NCI-H1092 (cell line): ENCODE results near the gene NOL4L.
A peak's percentile ranks its signal among the peaks of the same experiment; 100 is the strongest.
"Not testable (repeated sequence)": the region's sequence is repeated elsewhere in the genome, so short reads cannot be mapped to it uniquely, and the experiment has no call there.

Experiments used
- DNase-seq: peaks from one replicate; lab custom pipeline; 2025; lab: John Stamatoyannopoulos, UW

The NOL4L gene

GRCh38 chr20:32470025-32470861, 114.9 kb downstream of the NOL4L start:
- no peak for DNase-seq

DNA sequence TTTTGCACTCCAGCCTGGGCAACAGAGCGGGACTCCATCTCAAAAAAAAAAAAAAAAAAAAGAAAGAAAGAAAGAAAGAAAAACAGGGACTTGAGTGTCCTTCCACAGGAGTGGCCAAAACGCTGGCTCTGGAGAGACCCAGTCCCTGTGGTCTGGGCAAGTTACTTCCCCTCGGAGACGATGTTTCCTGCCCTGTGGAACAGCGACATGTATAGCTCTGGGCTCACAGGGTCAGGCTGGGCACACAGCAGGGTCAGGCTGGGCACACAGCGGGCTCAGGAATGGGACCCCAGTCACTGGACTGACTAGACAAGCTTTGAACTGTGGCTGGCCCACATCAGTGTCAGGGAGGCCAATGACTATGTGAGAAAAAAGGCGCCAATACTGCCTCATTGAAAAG, 116.3 kb downstream of the NOL4L start:
- DNase-seq, result no peak

- no peak for DNase-seq
Measured at GRCh38 chr20:32468313-32468640, 116.9 kb downstream of the NOL4L start.

DNA sequence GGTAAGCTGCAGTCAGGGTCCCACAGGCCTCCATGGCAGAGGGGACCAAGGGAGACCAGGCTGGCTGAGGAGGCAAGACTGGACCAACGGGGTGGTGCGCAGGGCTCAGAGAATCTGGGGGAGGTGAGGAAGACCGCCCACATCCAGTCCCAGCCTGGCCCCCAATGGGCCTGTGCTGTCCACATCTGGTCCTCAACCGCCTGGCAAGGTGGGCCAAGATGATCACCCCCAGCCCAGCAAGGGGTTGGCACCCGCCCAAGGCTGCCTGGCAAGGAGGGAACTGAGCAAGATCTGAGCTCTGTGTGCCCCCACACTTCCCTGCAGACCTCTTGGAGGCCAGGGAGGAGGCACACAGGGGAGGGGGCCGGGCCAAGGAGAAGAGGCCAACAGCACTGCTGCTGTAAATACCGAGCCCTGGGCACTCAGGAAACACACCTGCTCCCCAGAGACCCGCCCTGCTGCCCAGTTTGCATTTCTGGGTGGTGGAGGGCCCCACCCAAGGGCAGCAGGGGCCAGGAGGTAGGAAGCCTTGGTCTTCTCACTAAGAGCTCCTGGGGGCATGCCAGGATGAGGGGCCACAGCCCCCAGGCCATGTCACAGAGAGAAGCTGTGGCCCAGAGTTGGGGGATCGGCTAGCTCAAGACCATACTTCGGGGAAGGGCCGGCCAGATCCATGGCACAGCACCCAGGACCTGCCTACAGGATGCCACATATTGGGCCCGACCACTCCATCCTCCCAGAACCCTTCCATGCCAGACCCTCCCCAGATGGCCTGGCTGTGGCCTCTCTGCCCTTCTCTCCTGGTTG, 117.4 kb downstream of the NOL4L start:
- no peak for DNase-seq

DNA sequence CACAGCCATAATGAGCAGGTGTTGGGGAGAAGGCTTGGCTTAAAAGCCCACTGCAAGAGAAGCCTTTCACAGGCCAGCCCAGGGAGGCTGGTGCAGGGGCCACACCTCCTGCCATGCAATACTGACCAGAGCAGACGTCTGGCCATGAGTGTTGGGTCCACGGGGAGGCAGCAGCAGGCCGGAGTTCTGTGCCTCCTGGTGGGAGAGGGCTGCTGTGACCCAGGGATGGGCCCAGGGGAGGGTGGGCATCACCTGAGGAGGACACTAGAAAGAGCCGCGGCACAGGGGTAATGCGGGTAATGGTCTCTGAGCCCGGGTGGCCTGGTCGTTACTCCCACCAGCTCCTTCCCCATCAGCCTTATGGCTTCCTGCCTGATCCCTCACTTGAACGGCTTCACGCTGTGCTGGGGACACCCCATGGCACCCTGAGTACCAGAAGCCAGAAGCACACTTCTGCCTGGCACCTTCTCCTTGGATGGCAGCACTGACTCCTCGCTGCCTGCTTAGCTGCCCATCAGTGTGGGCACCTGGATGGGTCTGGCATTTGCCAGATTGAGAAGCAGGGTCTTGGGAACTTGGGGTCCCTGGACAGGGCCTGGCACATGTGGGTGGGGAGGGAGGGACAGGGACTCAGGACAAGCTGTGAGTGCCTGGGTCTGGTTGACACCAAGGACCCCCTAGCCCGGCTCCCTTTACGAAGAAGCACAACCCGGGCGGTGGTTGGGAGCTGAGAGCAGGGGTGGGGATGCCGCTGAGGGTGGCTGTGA, 118.2 kb downstream of the NOL4L start:
- DNase-seq, result no peak

DNA sequence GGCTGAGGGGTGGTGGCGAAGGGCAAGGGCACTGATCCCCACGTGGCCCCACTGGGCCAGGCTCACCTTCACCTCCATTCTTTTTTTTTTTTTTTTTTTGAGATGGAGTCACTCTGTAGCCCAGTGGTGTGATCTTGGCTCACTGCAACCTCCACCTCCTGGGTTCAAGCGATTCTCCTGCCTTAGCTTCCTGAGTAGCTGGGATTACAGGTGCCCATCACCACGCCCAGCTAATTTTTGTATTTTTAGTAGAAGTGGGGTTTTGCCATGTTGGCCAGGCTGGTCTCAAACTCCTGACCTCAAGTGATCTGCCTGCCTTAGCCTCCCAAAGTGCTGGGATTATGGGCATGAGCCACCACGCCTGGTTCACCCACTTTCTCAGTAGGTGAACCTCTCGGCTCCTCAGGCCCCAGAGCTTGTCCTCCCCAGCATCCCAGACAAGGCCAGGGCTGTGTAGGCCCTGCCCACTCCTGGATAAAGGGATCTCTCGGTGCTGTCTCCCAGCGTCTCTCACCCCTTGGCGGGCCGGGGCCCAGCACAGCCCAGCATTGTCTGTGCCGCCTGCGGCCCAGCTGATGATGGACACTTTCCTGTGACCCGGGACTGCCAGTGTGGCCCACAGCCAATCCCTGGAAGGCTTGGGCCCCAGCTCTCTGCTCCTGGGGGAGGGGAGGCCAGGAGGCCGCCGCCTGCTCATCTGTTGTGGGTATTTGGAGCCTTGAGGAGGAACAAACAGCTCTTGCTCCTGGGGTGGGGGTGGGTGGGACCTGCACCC, 119.0 kb downstream of the NOL4L start:
- not testable (repeated sequence) for DNase-seq

- no peak for DNase-seq
Measured at GRCh38 chr20:32465092-32465900, 119.8 kb downstream of the NOL4L start.

DNA sequence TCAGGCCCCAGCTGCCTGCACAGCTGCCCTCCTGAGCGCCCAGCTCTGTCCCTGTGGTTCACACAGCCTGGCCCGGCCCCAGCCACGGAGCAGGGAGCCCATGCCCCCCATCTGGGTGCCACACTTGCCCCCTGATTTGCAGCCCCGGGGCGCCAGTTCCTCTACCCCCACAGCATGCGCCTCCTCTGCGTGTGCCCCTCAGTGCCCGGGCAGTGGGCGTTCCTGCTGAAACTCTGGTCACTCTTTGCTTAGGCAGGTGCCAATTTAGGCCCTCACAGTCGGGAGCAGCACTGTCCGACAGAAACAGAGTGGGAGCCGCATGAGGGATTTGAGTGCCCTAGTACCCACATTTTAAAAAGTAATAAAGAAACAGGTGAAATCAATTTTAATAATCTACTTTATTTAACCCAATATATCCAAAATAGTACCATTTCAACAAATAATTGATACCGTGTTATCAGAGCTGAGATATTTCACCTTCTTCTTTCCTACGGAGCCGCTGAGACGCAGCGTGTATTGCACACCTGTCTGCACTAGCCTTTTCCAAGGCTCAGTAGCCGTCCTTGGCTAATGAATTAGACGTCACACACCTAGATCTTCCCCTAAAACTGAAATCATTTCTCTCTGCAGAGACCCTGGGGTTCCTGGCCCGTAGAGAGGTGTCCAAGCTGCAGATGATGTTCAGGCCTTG, 120.6 kb downstream of the NOL4L start:
- DNase-seq, result no peak

- DNase-seq, result no peak
Measured at GRCh38 chr20:32463642-32464400, 121.3 kb downstream of the NOL4L start.

GRCh38 chr20:32462900-32463641, 122.1 kb downstream of the NOL4L start:
- DNase-seq, result no peak

- DNase-seq, result no peak
Measured at GRCh38 chr20:32461836-32462600, 123.1 kb downstream of the NOL4L start.

DNA sequence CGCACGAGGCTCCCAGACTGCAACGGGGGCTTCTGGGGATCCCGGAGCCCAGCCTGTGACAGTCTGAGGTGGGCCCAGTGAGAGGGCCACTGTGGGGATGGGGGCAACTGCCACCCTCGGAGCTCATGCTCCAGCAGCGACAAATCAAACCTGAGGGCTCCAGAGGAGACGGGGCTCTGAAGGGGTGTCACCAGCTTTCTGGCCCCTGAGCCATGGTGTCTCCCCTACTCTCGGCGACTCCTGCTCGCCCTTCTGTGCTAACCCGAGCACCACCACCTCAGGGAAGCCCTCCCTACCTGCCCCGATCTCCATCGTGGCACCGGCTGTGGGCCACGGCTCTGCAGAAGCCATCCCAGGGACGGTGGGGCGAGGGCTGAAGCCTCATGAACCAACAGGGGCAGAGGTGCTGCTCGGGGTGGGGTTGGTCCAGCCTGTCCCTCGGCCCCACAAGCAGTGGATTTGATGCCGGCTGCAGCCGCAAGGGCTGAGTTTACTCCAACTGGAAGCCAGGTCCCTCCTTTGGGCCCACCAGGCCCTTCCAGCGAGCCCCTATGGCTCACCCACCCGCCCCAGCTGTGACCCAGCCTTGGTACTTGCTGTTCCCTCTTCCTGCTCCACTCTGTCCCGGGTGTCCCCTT, 124.3 kb downstream of the NOL4L start:
- no peak for DNase-seq

- DNase-seq, result no peak
Measured at GRCh38 chr20:32460231-32460630, 124.9 kb downstream of the NOL4L start.

DNA sequence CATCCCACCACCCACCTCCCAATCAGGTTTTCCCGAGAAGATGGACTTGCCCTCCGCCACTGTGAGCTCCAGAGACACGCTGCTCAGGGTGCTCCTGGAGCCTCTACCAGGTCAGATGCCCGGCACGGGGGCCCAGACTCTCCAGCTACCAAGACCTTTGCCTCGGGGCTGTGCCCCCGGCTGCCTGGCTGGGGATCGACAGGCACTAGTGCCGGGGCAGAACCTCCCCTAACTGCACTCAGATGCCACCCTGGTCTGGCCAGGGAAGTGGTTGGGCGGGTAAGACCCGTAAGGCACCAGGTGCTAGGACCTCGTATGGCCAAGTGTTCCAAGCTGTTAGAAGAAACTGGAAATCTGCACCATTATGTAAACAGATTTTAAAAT, 126.3 kb downstream of the NOL4L start:
- DNase-seq, result no peak

GRCh38 chr20:32458061-32458836, 126.9 kb downstream of the NOL4L start:
- no peak for DNase-seq

DNA sequence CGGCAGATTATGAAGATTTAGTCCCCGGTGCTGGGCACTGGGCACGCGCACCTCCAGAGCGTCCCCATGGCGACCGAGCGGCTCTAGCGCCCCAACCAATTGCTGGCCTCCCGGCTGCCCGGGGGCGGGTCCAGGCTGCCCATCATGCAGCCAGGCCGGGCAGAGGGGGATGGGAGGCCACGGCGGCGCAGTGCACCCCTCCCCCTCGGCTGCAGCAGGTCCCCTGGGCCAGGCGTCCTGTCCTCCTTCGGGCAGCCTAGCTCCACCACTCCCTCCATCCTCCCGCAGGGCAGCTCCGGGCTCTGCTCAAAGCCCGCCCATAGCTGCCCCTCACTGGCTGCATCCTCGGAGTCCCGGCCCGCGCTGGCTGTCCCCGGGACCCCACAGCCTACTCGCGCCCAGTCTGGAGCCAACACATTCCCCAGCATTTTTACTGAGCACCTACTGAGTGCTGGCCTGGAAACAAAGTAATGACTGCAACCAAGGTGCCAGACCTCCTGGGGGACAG, 127.6 kb downstream of the NOL4L start:
- DNase-seq, result peak; percentile 46
